GM12878 (cell line): ENCODE results near the gene PIM2. TPM values are rescaled to one million over a fixed set of nuclear protein-coding genes. Genes with fewer than 3 reads are reported as not detected.

Source experiments
- ATAC-seq: fragments of 200-7000 bp; cut with Tn5 transposase; 3 replicates; pipeline ENCODE4 v1.9.1; 2020; ENCODE audit warnings: mild to moderate bottlenecking, moderate library complexity
- BruUV-seq: library from RNA; stranded (reverse); fragments of 400-500 nt; replicated peaks from 2 replicates; lab custom pipeline; 2021; lab: Mats Ljungman, UMichigan
- CTCF ChIA-PET: fragments of 300-600 bp; sonication (Branson Sonifier 250); formaldehyde crosslinking; extraction: SDS; loops from one replicate; lab custom pipeline; 2021; ENCODE audit warnings: inconsistent platforms; lab: Yijun Ruan, JAX
- POLR2A ChIA-PET: fragments of 350-600 bp; formaldehyde crosslinking; extraction: SDS; loops from one replicate; lab custom pipeline; 2021; ENCODE audit warnings: inconsistent platforms; lab: Charles Lee
- RAD21 ChIA-PET: fragments of 300-600 bp; sonication (Branson Sonifier 250); formaldehyde crosslinking; loops from one replicate; lab custom pipeline; 2023; ENCODE audit warnings: antibody characterized with exemption; ENCODE audit not compliant: unreplicated experiment; lab: Charles Lee
- SMC1A ChIA-PET: fragments of 300-600 bp; sonication (Branson Sonifier 250); formaldehyde crosslinking; loops from one replicate; lab custom pipeline; 2023; ENCODE audit not compliant: unreplicated experiment, uncharacterized antibody; lab: Charles Lee
- DNase-seq: peaks from one replicate; pipeline ENCODE4 v3.0.0-alpha.2; 2011; ENCODE audit warnings: low read depth, low spot score
- FAIRE-seq: peaks from 3 replicates; lab custom pipeline; 2011; peaks lifted over from hg19 to GRCh38; lab: Jason Lieb, UNC
- H2AFZ ChIP-seq: 2 replicates; pipeline ENCODE4 v1.6.0; 2011; ENCODE audit warnings: low read depth, low read length, control low read depth; ENCODE audit not compliant: control insufficient read depth
- H3K27ac ChIP-seq: 2 replicates; pipeline ENCODE4 v1.5.1; 2011; ENCODE audit warnings: control low read depth; ENCODE audit not compliant: control insufficient read depth, insufficient read depth
- H3K27me3 ChIP-seq, 2 experiments: replicated peaks in 1 of 2; 2 replicates each; pipeline versions ENCODE4 v1.6.0 to v1.6.1; 2011; ENCODE audit warnings: low read length in 1 of 2; ENCODE audit not compliant: control insufficient read depth in 2 of 2, insufficient read depth in 2 of 2
- H3K36me3 ChIP-seq, 2 experiments: 2 replicates each; pipeline ENCODE4 v1.5.1; 2011; ENCODE audit warnings: low read length in 1 of 2; ENCODE audit not compliant: control insufficient read depth in 2 of 2, insufficient read depth in 2 of 2
- H3K4me1 ChIP-seq: 2 replicates; pipeline ENCODE4 v1.6.1; 2011; ENCODE audit warnings: mild to moderate bottlenecking, low read length, moderate library complexity, mixed read lengths; ENCODE audit not compliant: control insufficient read depth, insufficient read depth
- H3K4me2 ChIP-seq: 2 replicates; pipeline ENCODE4 v1.6.0; 2011; ENCODE audit warnings: control low read depth; ENCODE audit not compliant: control insufficient read depth, insufficient read depth
- H3K4me3 ChIP-seq: fragments of 200-600 bp; sonication (generic); 2 replicates; pipeline ENCODE4 v1.5.1; 2016
- H3K79me2 ChIP-seq: 2 replicates; pipeline ENCODE4 v1.6.0; 2011; ENCODE audit warnings: low read length; ENCODE audit not compliant: control insufficient read depth, insufficient read depth
- H3K9ac ChIP-seq: 2 replicates; pipeline ENCODE4 v1.8.0; 2011; ENCODE audit warnings: low read length, control low read depth, mixed read lengths; ENCODE audit not compliant: control insufficient read depth, insufficient read depth
- H3K9me3 ChIP-seq: replicated peaks from 3 replicates; pipeline ENCODE4 v1.5.1; 2011; ENCODE audit warnings: mild to moderate bottlenecking, low read length; ENCODE audit not compliant: control insufficient read depth, insufficient read depth
- H4K20me1 ChIP-seq: 2 replicates; pipeline ENCODE4 v1.6.0; 2011; ENCODE audit not compliant: control insufficient read depth, insufficient read depth
- ATF7 ChIP-seq: fragments of 450-650 bp; IDR thresholded peaks from 2 replicates; pipeline ENCODE4 v1.6.1; 2016; ENCODE audit warnings: low read depth, mild to moderate bottlenecking
- BHLHE40 ChIP-seq, 2 experiments: fragments of 450-650 bp in 1 of 2; IDR thresholded peaks; 2 replicates each; pipeline ENCODE4 v1.6.1; 2011 to 2017; ENCODE audit warnings: low read depth in 2 of 2, borderline replicate concordance in 1 of 2, improper control_type of control experiment in 1 of 2, low read length in 1 of 2, mild to moderate bottlenecking in 1 of 2
- BMI1 ChIP-seq: fragments of 450-650 bp; IDR thresholded peaks from 2 replicates; pipeline ENCODE4 v1.6.1; 2016; ENCODE audit warnings: mild to moderate bottlenecking, moderate library complexity, borderline replicate concordance
- BRCA1 ChIP-seq: IDR thresholded peaks from 2 replicates; pipeline ENCODE4 v1.6.1; 2011; ENCODE audit warnings: low read depth, low read length, improper control_type of control experiment
- CHD2 ChIP-seq: IDR thresholded peaks from 2 replicates; pipeline ENCODE4 v1.6.1; 2011; ENCODE audit warnings: low read depth, low read length, improper control_type of control experiment, borderline replicate concordance
- FOXM1 ChIP-seq: IDR thresholded peaks from 2 replicates; pipeline ENCODE4 v1.6.1; 2012; ENCODE audit warnings: low read depth, mild to moderate bottlenecking, inconsistent platforms, low read length, moderate library complexity
- JUND ChIP-seq: IDR thresholded peaks from 2 replicates; pipeline ENCODE4 v1.6.1; 2012; ENCODE audit warnings: low read depth, mild to moderate bottlenecking, low read length, improper control_type of control experiment, moderate library complexity
- MLLT1 ChIP-seq: fragments of 450-650 bp; IDR thresholded peaks from 2 replicates; pipeline ENCODE4 v1.6.1; 2016; ENCODE audit warnings: mild to moderate bottlenecking
- MXI1 ChIP-seq: fragments of 150-350 bp; IDR thresholded peaks from 2 replicates; pipeline ENCODE4 v1.6.1; 2011; ENCODE audit warnings: low read depth, mild to moderate bottlenecking, inconsistent platforms, low read length, improper control_type of control experiment
- NBN ChIP-seq: fragments of 450-650 bp; IDR thresholded peaks from 2 replicates; pipeline ENCODE4 v1.6.1; 2016
- POLR2AphosphoS5 ChIP-seq: IDR thresholded peaks from 2 replicates; pipeline ENCODE4 v1.6.1; 2011; ENCODE audit warnings: mild to moderate bottlenecking, low read length, inconsistent platforms
- USF2 ChIP-seq: IDR thresholded peaks from 2 replicates; pipeline ENCODE4 v1.6.1; 2011; ENCODE audit warnings: low read depth, low read length, improper control_type of control experiment, borderline replicate concordance
- ZBTB4 ChIP-seq: fragments of 450-650 bp; formaldehyde crosslinking; IDR thresholded peaks from 2 replicates; pipeline ENCODE4 v1.4.0; 2022; ENCODE audit warnings: mild to moderate bottlenecking, moderate library complexity
- ZNF274 ChIP-seq: IDR thresholded peaks from one replicate; pipeline ENCODE4 v1.8.0; 2011; ENCODE audit not compliant: insufficient read length, insufficient read depth
- ZZZ3 ChIP-seq: IDR thresholded peaks from 2 replicates; pipeline ENCODE4 v1.6.1; 2011; ENCODE audit warnings: low read depth; ENCODE audit not compliant: control insufficient read depth, insufficient read length
- WGBS: methylation state at CpG from one replicate; pipeline ENCODE4 v1.1.6; 2016; ENCODE audit warnings: low lambda C conversion rate; ENCODE audit not compliant: insufficient replicate concordance, insufficient coverage; ENCODE audit errors: missing lambda C conversion rate; 5-methylcytosine and 5-hydroxymethylcytosine counted together
- in situ Hi-C: fragments of 300-500 bp; cut with MboI; formaldehyde crosslinking; loops from 9 replicates; pipeline ENCODE4 v1.14.3; 2018; ENCODE audit warnings: mixed read lengths
- intact Hi-C: fragments of 100-400 bp; cut with micrococcal nuclease; formaldehyde crosslinking; loops from one replicate; pipeline ENCODE4 v1.14.2; 2022; ENCODE audit not compliant: unreplicated experiment
- polyA plus RNA-seq, 11 experiments: library from polyadenylated mRNA; depleted of rRNA in 4 of 11; unstranded in 6 of 11; stranded (reverse) in 5 of 11; fragments of >200 nt; fragmentation: Nextera tagmentation in 4 of 11; fragmentation: Illumina TruSeq in 1 of 11; extraction: Ambion mirVana in 4 of 11; extraction: Trizol in 1 of 11; gene quantifications; 1 replicate in 1 of 11; 2 replicates in 10 of 11; pipeline versions ENCODE4 v1.2.1 to v1.2.3, GENCODE V29; 2011 to 2016; ENCODE audit warnings: inconsistent platforms in 2 of 11, missing spikeins in 2 of 11, low read depth in 1 of 11
- total RNA-seq, 4 experiments: library from RNA; depleted of rRNA in 3 of 4; stranded (reverse); fragments of >200 nt in 3 of 4; fragmentation: Illumina TruSeq in 1 of 4; extraction: Trizol in 1 of 4; gene quantifications; 2 replicates each; pipeline versions ENCODE4 v1.2.1 to v1.2.3, GENCODE V29; 2013 to 2021
- TF ChIP-seq, protein P1 (sequence below): fragments of 450-650 bp; conservative IDR thresholded peaks from 2 replicates; pipeline ENCODE4 v1.6.1; 2017; ENCODE audit warnings: mild to moderate bottlenecking, moderate library complexity

Gene PIM2
- total and polyA plus RNA-seq, 10 of the 15 experiments (the other 5 are each of a cell fraction or from before 2014, with no cell fraction given) = 19.2 to 96.8 (median 32.3) TPM

DNA sequence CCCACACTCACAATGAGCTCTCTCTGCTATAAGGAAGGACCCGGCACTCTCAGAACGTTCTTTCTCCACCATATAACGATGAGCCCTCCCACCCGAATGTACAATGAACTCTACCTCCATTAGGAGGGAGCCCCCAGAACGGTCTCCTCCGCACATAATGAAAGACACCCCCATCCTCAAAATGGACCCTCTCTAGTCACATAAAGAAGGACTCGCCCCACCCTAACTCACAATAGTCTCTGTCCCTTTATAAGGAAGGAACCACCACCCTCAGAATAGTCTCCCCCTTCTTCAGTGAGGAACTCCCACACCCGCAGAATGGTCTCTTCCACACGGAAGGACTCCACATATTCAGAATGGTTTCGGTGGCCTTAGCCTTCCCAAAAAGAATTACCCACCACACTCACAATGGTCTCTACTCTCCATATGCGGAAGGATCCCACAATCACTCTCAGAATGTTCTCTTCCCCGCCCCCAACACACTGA lies 7.9 kb downstream of the PIM2 start:
- no peak for FAIRE-seq
- H3K4me1 ChIP-seq = no peaks in the 10 kb centered on the region
- peak overlapping the region; percentile 48 for H2AFZ ChIP-seq
- no TSS peak for BruUV-seq
- intact Hi-C loops = loop anchor here (5.0 kb wide), 2 partner anchors 36 to 214 kb away; partner anchors contain the start of gene SUV39H1
- 24% methylated on average over 12 of the region's 12 CpGs for WGBS
- peak overlapping the region; percentile 45 for H3K4me2 ChIP-seq
- H4K20me1 ChIP-seq = peaks cover 5% of the 10 kb centered on the region; the same call in 1 of the 2 replicates
- SMC1A ChIA-PET = interaction anchor here (3.1 kb wide), 1 partner anchor 26 kb away, joined by 9 read pairs; no protein-coding TSS in a partner anchor
- peak overlapping the region; percentile 68 for H3K27ac ChIP-seq
- peaks cover 26% of the 10 kb centered on the region for H3K79me2 ChIP-seq
- no peaks in the 10 kb centered on the region; the same call in 2 of the 3 replicates for H3K9me3 ChIP-seq
- POLR2A ChIA-PET = interaction anchor here (0.6 to 2.7 kb wide), 4 partner anchors 13 to 1043 kb away, joined by 3 to 15 read pairs (median 9); partner anchors contain the start of genes PQBP1 and TIMM17B
- DNase-seq = no peak
- RAD21 ChIA-PET = interaction anchor here (1.7 to 1.8 kb wide), 3 partner anchors 13 to 27 kb away, joined by 7 to 12 read pairs (median 10); partner anchors contain the start of genes PQBP1 and TIMM17B
- no peaks in the 10 kb centered on the region for H3K27me3 ChIP-seq
- in situ Hi-C loops = no loop called here
- peak overlapping the region; percentile 62 for H3K4me3 ChIP-seq
- peak overlapping the region; percentile 55 for H3K9ac ChIP-seq
- H3K36me3 ChIP-seq = peaks cover 3 to 8% of the 10 kb centered on the region in 2 experiments; a peak in 3 of 4 replicates
- ATAC-seq = peak; percentile 8
- CTCF ChIA-PET = interaction anchor here (0.6 kb wide), 1 partner anchor 35 kb away, joined by 3 read pairs; no protein-coding TSS in a partner anchor
- TF ChIP-seq ZZZ3 (no peak), ZBTB4 (CRISPR knock-in tag) (no peak), USF2 (no peak), MLLT1 (no peak), MXI1 (no peak), POLR2AphosphoS5 (peak; percentile 2; the same call in 1 of the 2 replicates), FOXM1 (no peak), JUND (0 out of 2 replicates have a peak, but pooled peaks have one; percentile 10), ATF7 (0 out of 2 replicates have a peak, but pooled peaks have one; percentile 9), ZNF274 (no peak), NBN (no peak), CHD2 (no peak), BMI1 (no peak), BHLHE40 (IDR thresholded peaks at IDR 0.05; ENCODE audit: borderline replicate concordance in 1 of 2, low read depth in 2 of 2, low read length in 1 of 2) (no peak), BRCA1 (no peak)
- TF ChIP-seq, protein P1, sequence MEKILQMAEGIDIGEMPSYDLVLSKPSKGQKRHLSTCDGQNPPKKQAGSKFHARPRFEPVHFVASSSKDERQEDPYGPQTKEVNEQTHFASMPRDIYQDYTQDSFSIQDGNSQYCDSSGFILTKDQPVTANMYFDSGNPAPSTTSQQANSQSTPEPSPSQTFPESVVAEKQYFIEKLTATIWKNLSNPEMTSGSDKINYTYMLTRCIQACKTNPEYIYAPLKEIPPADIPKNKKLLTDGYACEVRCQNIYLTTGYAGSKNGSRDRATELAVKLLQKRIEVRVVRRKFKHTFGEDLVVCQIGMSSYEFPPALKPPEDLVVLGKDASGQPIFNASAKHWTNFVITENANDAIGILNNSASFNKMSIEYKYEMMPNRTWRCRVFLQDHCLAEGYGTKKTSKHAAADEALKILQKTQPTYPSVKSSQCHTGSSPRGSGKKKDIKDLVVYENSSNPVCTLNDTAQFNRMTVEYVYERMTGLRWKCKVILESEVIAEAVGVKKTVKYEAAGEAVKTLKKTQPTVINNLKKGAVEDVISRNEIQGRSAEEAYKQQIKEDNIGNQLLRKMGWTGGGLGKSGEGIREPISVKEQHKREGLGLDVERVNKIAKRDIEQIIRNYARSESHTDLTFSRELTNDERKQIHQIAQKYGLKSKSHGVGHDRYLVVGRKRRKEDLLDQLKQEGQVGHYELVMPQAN = no peak
